Lower leg skin (tissue), 4 donors: ENCODE data around the gene ZFP69. TPM values are rescaled to one million over a fixed set of nuclear protein-coding genes. Genes with fewer than 3 reads are reported as not detected.

ENCODE experiments used
- DNase-seq, 2 donors: peaks; one replicate each; pipeline ENCODE4 v3.0.0-alpha.2; 2019; ENCODE audit warnings: low spot score in 2 of 2
- H3K4me3 ChIP-seq: fragments of 200-600 bp; sonication (generic); 2 replicates; pipeline ENCODE4 v1.5.1; 2017; ENCODE audit warnings: mild to moderate bottlenecking, low read depth; ENCODE audit not compliant: poor library complexity, severe bottlenecking
- POLR2A ChIP-seq, 2 donors: fragments of 450-650 bp; IDR thresholded peaks; one replicate each; pipeline ENCODE4 v1.6.1; 2016 to 2017; ENCODE audit warnings: antibody characterized with exemption in 2 of 2, mild to moderate bottlenecking in 1 of 2, moderate library complexity in 1 of 2
- WGBS, 2 donors: methylation state at CpG; one replicate each; pipeline ENCODE4 v1.1.5; 2018; 5-methylcytosine and 5-hydroxymethylcytosine counted together
- intact Hi-C: fragments of 100-400 bp; cut with DNase I; formaldehyde crosslinking; loops from one replicate; pipeline ENCODE4 v1.15.0; 2023; ENCODE audit warnings: low total_unique reads
- total RNA-seq, 4 donors: library from RNA; depleted of rRNA; stranded (reverse); fragments of >200 nt; gene quantifications; one replicate each; pipeline ENCODE4 v1.1.0, GENCODE V29; 2016
- TF ChIP-seq, protein P1 (sequence below), 3 donors: fragments of 450-650 bp; IDR thresholded peaks; one replicate each; pipeline ENCODE4 v1.5.1; 2016; ENCODE audit warnings: antibody characterized with exemption in 3 of 3, mild to moderate bottlenecking in 3 of 3, moderate library complexity in 2 of 3

Gene ZFP69
- total RNA-seq, 4 donors from 2014 or later, result 0.88 to 3.1 (median 1.6) TPM

DNA sequence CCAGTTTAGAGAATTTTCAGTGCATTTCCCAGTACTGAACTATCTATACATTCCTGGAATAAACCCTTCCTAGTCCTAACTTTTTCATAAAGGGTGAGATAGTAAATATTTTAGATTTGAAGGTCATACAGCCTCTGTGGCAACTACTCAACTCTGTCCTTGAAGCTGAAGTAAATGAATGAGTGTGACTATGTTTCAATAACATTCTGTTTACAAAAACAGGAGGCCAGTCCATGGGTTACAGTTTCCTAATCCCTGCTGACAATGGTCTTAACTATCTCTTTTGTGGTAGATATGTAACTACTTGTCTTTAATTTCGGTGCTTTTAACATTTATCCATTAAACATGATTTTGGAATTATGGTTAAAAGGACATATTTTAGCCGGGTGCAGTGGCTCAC, 58.6 kb downstream of the ZFP69 start:
- H3K4me3 ChIP-seq, result no peak overlapping the region
- intact Hi-C loops, result no loop called here
- DNase-seq, result no peak
- TF ChIP-seq POLR2A (IDR thresholded peaks at IDR 0.05), result no peak
- TF ChIP-seq, protein P1, sequence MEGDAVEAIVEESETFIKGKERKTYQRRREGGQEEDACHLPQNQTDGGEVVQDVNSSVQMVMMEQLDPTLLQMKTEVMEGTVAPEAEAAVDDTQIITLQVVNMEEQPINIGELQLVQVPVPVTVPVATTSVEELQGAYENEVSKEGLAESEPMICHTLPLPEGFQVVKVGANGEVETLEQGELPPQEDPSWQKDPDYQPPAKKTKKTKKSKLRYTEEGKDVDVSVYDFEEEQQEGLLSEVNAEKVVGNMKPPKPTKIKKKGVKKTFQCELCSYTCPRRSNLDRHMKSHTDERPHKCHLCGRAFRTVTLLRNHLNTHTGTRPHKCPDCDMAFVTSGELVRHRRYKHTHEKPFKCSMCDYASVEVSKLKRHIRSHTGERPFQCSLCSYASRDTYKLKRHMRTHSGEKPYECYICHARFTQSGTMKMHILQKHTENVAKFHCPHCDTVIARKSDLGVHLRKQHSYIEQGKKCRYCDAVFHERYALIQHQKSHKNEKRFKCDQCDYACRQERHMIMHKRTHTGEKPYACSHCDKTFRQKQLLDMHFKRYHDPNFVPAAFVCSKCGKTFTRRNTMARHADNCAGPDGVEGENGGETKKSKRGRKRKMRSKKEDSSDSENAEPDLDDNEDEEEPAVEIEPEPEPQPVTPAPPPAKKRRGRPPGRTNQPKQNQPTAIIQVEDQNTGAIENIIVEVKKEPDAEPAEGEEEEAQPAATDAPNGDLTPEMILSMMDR (IDR thresholded peaks at IDR 0.05), result no peak
- WGBS, 2 donors, result 95 to 98% methylated on average over 2 of the region's 2 CpGs

DNA sequence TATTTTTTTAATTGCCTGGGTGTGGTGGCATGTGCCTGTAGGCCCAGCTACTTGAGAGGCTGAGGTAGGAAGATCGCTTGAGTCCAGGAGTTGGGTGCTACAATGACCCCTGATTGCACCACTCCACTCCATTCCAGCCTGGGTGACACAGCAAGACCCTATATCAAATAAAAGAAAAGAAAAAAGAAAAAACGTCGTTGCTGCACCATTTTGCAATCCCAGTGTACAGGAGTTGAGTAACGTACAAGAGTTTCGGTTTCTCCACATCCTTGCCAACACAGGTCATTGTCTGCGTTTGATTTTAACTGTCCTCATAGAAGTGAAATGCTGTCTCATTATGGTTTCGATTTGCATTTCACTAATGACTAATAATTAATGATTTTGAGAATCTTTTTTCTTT, 62.2 kb downstream of the ZFP69 start:
- TF ChIP-seq, protein P1 (IDR thresholded peaks at IDR 0.05), result no peak
- no peak for TF ChIP-seq POLR2A (IDR thresholded peaks at IDR 0.05)
- intact Hi-C loops, result no loop called here
- H3K4me3 ChIP-seq, result no peak overlapping the region
- no peak for DNase-seq
- 79 to 81% methylated on average over 7 of the region's 7 CpGs for WGBS, 2 donors

Other genes with a start within 250 kb of the ZFP69 start
- not detected for gene TMCO2, start 229.4 kb upstream of the ZFP69 start, total RNA-seq
- gene ZMPSTE24, start 219.1 kb upstream of the ZFP69 start, total RNA-seq, result 10 to 100 TPM; 14.9 to 29.8 (median 27.4) TPM
- gene COL9A2, start 160.0 kb upstream of the ZFP69 start, total RNA-seq, result 1 to 10 TPM; 2.4 to 8.7 (median 4.3) TPM
- gene SMAP2, start 103.6 kb upstream of the ZFP69 start, total RNA-seq, result 10 to 100 TPM; 34.2 to 69.5 (median 43.7) TPM
- gene ZFP69B, start 26.8 kb upstream of the ZFP69 start, total RNA-seq, result under 1 TPM in 3 of 4 donors, not detected in 1; 0.52 to 0.81 (median 0.76) TPM
- 1 to 10 TPM; 4.2 to 6.0 (median 5.1) TPM for gene EXO5, start 31.5 kb downstream of the ZFP69 start, total RNA-seq
- gene ZNF684, start 54.3 kb downstream of the ZFP69 start, total RNA-seq, result 1 to 10 TPM; 1.5 to 4.9 (median 3.5) TPM
- 1 to 10 TPM; 2.7 to 4.0 (median 3.0) TPM for gene RIMS3, start 188.4 kb downstream of the ZFP69 start, total RNA-seq
- 10 to 100 TPM; 53.3 to 94.4 (median 68.0) TPM for gene NFYC, start 214.4 kb downstream of the ZFP69 start, total RNA-seq